ENCODE measurements around the gene PLOD2.

PLOD2 gene

DNA sequence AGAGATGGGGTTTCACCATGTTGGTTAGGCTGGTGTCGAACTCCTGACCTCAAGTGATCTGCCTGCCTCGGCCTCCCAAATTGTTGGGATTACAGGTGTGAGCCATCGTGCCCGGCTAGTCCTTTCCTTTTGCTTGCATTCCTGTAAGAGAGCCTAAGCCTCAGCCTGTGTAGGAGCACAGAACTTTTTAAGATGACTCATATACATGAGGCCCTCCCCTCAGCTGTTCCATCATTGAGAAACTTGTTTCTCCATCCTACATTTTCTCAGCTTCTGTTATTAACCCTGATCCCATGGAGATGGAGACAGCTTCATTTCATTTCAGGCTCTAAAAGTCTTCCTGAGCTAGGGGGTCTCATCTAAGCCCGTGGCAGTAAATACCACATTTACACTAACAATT is 123.3 kb downstream of the PLOD2 start:
- DNase-seq (ENCODE audit: low spot score), result no peak

DNA sequence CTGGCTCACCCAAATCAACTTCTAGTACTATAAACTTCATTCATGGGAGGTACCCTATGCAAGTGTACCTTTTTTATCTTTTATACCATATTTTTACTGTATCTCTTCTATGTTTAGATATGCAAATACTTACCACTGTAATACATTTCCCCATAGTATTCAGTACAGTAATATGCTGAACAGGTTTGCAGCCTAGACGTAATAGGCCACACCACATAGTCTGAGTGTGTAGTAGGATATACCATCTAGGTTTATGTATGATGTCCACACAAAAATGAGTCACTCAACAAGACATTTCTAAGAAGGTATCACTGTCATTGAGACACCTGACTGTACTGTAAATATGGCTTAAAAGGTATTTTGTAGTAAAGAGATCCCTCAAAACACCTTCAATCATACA is 124.7 kb downstream of the PLOD2 start:
- DNase-seq (ENCODE audit: low spot score), result no peak

DNA sequence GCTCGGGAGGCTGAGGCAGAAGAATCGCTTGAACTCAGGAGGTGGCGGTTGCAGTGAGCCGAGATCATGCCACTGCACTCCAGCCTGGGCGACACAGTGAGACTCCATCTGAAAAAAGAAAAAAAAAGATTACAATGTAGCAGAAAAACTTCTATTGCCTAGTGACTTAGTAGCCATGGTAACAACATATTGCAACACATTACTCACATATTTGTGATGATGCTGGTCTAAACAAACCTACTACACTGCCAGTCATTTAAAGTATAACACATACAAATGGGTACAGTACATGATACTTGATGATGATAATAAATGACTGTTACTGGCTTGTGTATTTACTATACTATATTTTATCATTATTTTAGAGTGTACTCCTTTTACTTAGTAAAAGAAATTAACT is 125.6 kb downstream of the PLOD2 start:
- DNase-seq (ENCODE audit: low spot score), result no peak

DNA sequence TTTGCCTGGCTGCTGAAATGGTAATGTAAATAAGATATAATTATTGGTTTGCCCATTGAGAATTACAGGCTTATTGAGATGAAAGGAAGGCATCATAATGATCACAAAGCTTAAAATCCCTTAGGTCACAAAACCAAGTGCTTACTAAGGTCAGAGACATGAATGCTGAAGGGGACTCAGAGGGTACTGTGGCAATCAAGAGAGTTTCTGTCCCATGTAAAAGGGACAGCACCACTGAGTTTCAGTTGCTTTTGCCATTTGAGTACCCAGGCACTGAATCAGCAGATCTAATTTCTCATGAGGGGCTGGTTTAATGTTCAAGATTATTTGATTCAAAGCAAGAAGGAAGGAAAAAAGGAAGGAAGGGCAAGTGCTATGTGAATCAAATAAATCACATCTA is 127.0 kb downstream of the PLOD2 start:
- DNase-seq (ENCODE audit: low spot score), result no peak

DNA sequence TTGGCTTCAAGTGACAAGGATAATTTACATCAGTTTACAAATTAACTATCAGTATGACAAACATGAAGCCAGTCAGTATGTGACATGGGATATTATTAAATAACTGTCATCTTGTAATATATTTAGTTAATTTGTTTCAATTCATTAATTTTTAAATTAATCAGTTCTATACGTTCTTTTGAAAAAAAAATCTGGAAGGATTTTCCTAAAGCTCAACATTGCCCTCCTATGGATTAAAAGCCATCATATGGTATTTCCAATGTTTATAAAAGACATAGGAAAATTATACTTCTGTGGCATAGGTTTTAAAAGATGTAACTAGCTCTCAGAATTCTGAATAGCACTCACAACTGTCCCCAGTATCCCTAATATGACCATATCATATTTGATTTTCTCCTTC is 134.4 kb downstream of the PLOD2 start:
- DNase-seq (ENCODE audit: low spot score), result no peak

DNA sequence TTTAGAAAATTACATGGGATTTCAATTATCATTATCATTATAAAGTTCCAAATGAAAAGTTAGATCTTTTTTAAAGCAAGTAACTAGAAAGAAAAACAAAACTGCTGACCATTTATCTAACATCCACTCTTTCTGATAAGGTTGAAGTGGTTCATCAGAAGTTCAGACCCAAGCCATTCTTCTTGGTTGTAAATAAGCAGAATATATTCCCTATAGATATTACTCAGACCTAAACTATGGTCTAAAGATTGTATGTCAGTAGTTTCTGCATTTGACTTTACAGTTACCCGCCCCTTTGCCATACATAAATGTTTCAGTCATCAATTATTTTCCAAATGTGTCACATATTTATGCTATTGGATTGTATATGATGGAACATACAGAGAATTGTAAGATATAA is 136.7 kb downstream of the PLOD2 start:
- no peak for DNase-seq (ENCODE audit: low spot score)

DNA sequence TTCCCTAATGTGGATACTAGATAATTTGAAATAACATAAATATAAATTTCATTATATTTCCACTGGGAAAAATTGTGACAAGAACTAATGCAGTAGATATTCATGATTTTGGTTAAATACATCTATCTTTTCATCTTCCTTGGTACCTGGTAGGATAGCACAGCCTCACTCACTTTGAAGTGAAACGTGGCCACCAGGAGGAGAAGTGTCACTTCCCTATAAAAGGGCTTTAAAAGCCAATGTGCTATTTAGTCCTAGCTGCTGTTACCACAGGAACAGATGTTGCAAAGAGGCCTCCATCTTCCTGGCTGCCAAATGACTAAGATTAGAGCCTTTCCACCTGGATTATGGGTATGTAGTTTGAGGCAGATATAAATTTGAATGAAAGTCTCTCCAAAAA is 140.0 kb downstream of the PLOD2 start:
- no peak for DNase-seq (ENCODE audit: low spot score)

DNA sequence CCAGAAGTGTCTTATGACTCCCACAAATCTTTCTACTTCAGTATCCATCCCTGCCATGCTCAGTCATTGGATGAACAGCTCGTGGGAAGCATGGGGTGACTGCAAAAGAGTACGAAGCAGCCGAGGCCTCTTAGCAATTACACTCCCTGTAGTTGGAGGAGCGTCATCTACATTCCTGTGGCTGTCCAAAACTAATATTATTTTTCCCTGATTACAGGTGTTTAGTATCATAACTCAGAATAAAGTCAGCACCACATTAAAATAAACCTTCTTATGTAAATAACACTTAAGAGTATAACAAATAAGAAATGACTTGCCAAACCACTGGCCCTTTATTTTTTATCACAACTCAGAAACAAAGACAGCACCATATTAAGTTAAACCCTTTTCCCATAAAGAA is 141.5 kb downstream of the PLOD2 start:
- DNase-seq (ENCODE audit: low spot score), result no peak
